NCI-H2029 treated with DMSO at 0.1 percent for 48 hours (cell line): ENCODE measurements around the gene PRKG1.

Experiments
- DNase-seq: peaks from one replicate; lab custom pipeline; 2025; lab: John Stamatoyannopoulos, UW

Gene PRKG1

GRCh38 chr10:52063159-52063558 lies 988.9 kb downstream of the PRKG1 start:
- DNase-seq = no peak

- no peak for DNase-seq
Observed at GRCh38 chr10:52064084-52064845, 990.0 kb downstream of the PRKG1 start.

GRCh38 chr10:52066383-52066782 lies 992.1 kb downstream of the PRKG1 start:
- no peak for DNase-seq

- DNase-seq = no peak
Observed at GRCh38 chr10:52068485-52068884, 994.2 kb downstream of the PRKG1 start.

GRCh38 chr10:52071814-52072213 lies 997.5 kb downstream of the PRKG1 start:
- no peak for DNase-seq

GRCh38 chr10:52074505-52075026 lies 1000.3 kb downstream of the PRKG1 start:
- no peak for DNase-seq

- DNase-seq = no peak
Observed at GRCh38 chr10:52077814-52078213, 1003.5 kb downstream of the PRKG1 start.

GRCh38 chr10:52078397-52078937 lies 1004.2 kb downstream of the PRKG1 start:
- no peak for DNase-seq

GRCh38 chr10:52082307-52082706 lies 1008.0 kb downstream of the PRKG1 start:
- no peak for DNase-seq

- DNase-seq = no peak
Observed at GRCh38 chr10:52083422-52083821, 1009.1 kb downstream of the PRKG1 start.

GRCh38 chr10:52092390-52092789 lies 1018.1 kb downstream of the PRKG1 start:
- no peak for DNase-seq

GRCh38 chr10:52098130-52098529 lies 1023.8 kb downstream of the PRKG1 start:
- DNase-seq = no peak

GRCh38 chr10:52099026-52099600 lies 1024.8 kb downstream of the PRKG1 start:
- DNase-seq = no peak

GRCh38 chr10:52100011-52100547 lies 1025.8 kb downstream of the PRKG1 start:
- DNase-seq = no peak

- no peak for DNase-seq
Observed at GRCh38 chr10:52105301-52105700, 1031.0 kb downstream of the PRKG1 start.

GRCh38 chr10:52106011-52106410 lies 1031.7 kb downstream of the PRKG1 start:
- no peak for DNase-seq

GRCh38 chr10:52106899-52107298 lies 1032.6 kb downstream of the PRKG1 start:
- DNase-seq = no peak

GRCh38 chr10:52108236-52108635 lies 1033.9 kb downstream of the PRKG1 start:
- no peak for DNase-seq

GRCh38 chr10:52110576-52110975 lies 1036.3 kb downstream of the PRKG1 start:
- no peak for DNase-seq

GRCh38 chr10:52111101-52111891 lies 1037.0 kb downstream of the PRKG1 start:
- DNase-seq = no peak

GRCh38 chr10:52115823-52116222 lies 1041.5 kb downstream of the PRKG1 start:
- no peak for DNase-seq

GRCh38 chr10:52119507-52119906 lies 1045.2 kb downstream of the PRKG1 start:
- no peak for DNase-seq
